RWPE1 (cell line): ENCODE results near the gene SECTM1.

ENCODE experiments used
- CTCF ChIA-PET: fragments of 350-600 bp; sonication (Branson Sonifier 250); formaldehyde crosslinking; extraction: SDS; loops from one replicate; lab custom pipeline; 2021; lab: Yijun Ruan, JAX
- POLR2A ChIA-PET: fragments of 400-600 bp; formaldehyde crosslinking; extraction: SDS; loops from one replicate; lab custom pipeline; 2020; ENCODE audit warnings: antibody characterized with exemption; ENCODE audit not compliant: low non-redundant PET; lab: Yijun Ruan, JAX
- DNase-seq: peaks from one replicate; pipeline ENCODE4 v3.0.0; 2012; ENCODE audit warnings: low spot score
- H3K27ac ChIP-seq: fragments of 450-650 bp; 2 replicates; pipeline ENCODE4 v1.5.1; 2017
- CTCF ChIP-seq: fragments of 450-650 bp; conservative IDR thresholded peaks from 2 replicates; pipeline ENCODE4 v1.5.1; 2017; ENCODE audit warnings: low read depth, mild to moderate bottlenecking

SECTM1 gene

GRCh38 chr17:82327289-82327688 lies 6.3 kb downstream of the SECTM1 start:
- DNase-seq: no peak
- ChIA-PET POLR2A (no interaction called here), CTCF (interaction anchor here (0.6 kb wide), 1 partner anchor 90 kb away, joined by 4 read pairs; no protein-coding TSS in a partner anchor)
- no peak overlapping the region; the same call in 1 of the 2 replicates for H3K27ac ChIP-seq
- TF ChIP-seq CTCF: no peak

- CTCF ChIA-PET: interaction anchor here (0.6 to 0.8 kb wide), 2 partner anchors 13 to 28 kb away, joined by 3 to 5 read pairs; no protein-coding TSS in a partner anchor
- no peak for TF ChIP-seq CTCF
- DNase-seq: no peak
- peak overlapping the region; percentile 50 for H3K27ac ChIP-seq
- POLR2A ChIA-PET: no interaction called here
Observed at GRCh38 chr17:82325286-82326180, 8.0 kb downstream of the SECTM1 start.

GRCh38 chr17:82324566-82325285 lies 8.8 kb downstream of the SECTM1 start:
- no peak for TF ChIP-seq CTCF
- ChIA-PET CTCF (interaction anchor here (0.8 kb wide), 1 partner anchor 28 kb away, joined by 5 read pairs; no protein-coding TSS in a partner anchor), POLR2A (interaction anchor here (0.6 kb wide), 1 partner anchor 9 kb away, joined by 3 read pairs; no protein-coding TSS in a partner anchor)
- DNase-seq: peak; percentile 32
- H3K27ac ChIP-seq: peak overlapping the region; percentile 50

GRCh38 chr17:82323514-82324234 lies 9.9 kb downstream of the SECTM1 start:
- ChIA-PET POLR2A (interaction anchor here (0.5 to 0.8 kb wide), 3 partner anchors 26 to 112 kb away, joined by 3 to 5 read pairs (median 3); no protein-coding TSS in a partner anchor), CTCF (interaction anchor here (0.5 to 0.6 kb wide), 4 partner anchors 70 to 287 kb away, joined by 3 read pairs; no protein-coding TSS in a partner anchor)
- TF ChIP-seq CTCF: no peak
- peak overlapping the region; percentile 50 for H3K27ac ChIP-seq
- no peak for DNase-seq

- POLR2A ChIA-PET: interaction anchor here (0.6 to 0.8 kb wide), 2 partner anchors 25 to 51 kb away, joined by 3 to 5 read pairs; no protein-coding TSS in a partner anchor
- peak overlapping the region; percentile 50 for H3K27ac ChIP-seq
- no peak for TF ChIP-seq CTCF
- CTCF ChIA-PET: interaction anchor here (0.6 to 1.0 kb wide), 3 partner anchors 21 to 72 kb away, joined by 3 to 6 read pairs (median 4); no protein-coding TSS in a partner anchor
- no peak for DNase-seq
Observed at GRCh38 chr17:82322526-82323453, 10.8 kb downstream of the SECTM1 start.
